Amygdala (tissue), 56 donors: ENCODE measurements around the gene EEF1AKMT3.

Experiments used
- DNase-seq, 56 donors: peaks; one replicate each; lab custom pipeline; 2025; lab: John Stamatoyannopoulos, UW

The EEF1AKMT3 gene

GRCh38 chr12:57734591-57734990 is 37.8 kb upstream of the EEF1AKMT3 start:
- DNase-seq: no peak

DNA sequence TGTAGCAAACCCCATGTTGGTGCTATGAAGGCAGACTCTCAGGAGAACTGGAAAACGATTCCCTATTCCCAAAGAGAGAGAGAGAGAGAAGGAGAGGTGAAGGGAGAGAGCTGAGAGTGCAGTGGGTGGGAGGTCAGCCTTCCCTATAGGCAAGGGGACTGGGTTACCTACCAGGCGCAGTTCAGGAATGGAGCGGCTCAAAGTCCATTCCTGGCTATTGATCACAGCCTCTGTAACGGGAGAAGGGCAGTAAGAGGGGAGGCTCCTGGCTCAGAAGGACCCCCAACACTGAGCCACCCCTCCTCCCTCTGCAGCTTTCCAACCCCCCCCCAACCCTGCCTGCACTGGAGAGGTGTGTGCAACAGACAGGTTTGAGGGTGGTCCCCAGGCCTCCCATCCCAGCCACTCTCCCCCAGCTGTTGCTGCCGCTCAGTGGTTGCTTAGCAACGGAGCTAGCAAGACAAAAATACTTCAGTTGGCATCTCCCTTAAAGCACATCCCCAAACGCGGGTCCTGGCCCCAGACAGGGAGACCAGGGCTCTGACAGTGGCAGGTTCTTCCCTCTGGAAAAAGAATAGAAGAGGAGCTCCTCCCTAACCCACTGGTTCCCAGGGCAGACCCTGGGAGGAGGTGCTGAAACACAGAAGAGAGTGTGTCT is 37.1 kb upstream of the EEF1AKMT3 start:
- DNase-seq: peak in 3 of 56 donors; percentile 17 to 23 (median 22)

DNA sequence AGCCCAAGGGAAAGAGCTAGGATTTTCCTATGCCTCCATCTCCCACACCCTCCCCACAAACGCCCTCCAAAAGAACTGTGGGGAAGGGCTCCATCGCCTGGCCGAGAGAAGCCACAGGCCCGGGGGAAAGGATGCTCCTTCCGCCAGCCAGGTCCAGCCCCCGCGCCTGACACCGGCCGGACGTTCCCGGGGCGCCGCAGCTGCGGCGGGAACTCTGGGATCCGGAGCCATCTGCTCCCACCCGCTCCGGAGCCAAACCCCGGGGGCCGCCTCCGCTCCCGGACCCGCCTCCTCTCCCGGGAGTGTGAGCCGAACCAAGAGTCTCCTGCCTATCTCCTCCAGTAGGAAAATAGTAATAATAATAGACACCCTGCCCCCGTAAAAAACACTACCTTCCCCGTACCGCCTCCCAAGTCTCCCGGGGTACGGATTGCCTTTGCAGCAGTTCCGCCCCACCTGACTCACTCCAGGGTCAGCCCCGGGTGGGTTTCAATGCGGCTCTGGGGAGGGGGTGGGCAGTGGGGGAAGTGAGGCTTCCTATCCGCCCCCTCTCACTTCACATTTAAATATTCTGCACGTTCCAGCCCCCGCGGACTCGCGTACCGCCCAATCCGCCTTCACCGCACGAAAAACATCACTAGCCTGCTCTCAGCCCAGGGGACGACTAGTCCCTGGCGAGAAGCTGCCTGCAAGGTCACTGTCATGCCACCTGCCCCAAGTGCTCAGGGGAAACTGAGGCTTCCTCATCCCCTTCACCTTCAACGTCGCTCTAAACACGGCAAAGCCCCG is 36.3 kb upstream of the EEF1AKMT3 start:
- peak in 33 of 56 donors; percentile 13 to 69 (median 37) for DNase-seq

DNA sequence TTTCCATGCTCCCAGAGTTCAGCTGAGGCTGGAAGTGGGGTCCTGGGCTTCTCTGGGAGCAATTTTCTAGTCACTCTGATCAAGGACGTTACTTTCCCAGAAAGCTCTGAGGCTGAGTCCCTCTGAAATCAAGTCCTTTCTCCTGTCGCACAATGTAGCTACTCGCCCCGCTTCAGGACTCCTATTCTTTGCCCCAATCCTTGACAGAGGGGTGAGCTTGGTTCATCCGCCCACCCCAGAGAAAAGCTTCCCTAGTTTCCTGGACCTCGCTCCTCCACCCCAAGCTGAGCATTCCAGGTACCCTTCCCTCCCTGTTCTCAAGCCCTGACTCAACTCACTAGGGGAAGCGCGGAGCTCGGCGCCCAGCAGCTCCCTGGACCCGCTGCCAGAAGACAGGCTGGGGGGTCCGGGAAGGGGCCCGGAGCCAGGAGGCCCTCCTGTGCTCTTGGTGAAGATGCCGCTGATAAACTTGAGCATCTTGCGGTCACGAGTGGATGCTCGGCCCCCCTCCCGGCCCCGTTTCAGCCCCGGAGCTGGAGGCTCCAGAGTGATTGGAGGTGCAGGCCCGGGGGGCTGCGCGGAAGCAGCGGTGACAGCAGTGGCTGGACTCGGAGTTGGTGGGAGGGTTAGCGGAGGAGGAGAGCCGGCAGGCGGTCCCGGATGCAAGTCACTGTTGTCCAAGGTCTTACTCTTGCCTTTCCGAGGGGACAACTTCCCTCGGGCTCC is 35.5 kb upstream of the EEF1AKMT3 start:
- no peak for DNase-seq

DNA sequence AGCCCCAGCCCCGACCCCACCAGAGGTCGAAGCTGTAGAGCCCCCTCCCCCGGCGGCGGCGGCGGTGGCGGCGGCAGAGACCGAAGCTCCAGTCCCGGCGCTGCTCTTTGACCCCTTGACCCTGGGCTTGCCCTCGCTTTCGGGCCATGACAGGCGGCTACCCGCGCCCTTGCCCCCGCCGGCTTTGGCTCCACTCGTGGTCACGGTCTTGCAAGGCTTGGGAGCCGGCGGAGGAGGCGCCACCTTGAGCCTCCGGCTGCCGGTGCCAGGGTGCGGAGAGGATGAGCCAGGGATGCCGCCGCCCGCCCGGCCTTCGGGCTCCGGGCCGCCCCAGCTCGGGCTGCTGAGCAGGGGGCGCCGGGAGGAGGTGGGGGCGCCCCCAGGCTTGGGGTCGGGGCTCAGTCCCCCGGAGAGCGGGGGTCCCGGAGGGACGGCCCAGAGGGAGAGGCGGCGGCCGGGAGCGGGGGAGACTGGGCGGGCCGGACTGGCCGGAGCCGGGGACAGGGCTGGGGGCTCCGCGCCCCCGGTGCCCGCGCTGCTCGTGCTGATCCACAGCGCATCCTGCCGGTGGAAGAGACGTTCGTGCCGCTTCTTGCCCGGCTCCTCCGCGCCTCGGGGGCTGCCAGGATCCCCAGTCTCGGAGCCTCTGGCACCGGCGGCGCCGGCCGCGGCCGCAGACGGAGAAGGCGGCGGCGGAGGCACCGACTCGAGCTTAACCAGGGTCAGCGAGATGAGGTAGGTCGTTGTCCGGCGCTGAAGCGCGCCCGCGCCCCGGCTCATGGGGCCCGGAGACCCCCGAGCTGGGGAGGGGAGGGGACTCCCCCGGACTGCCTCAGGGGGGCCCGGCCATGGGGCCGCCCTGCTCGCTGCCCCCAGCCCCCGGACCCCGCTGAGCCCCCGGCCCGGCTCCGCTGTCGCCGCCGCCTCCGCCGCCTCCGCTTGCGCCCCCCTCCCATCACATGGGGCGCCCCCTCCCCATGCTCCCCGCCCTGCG is 34.6 kb upstream of the EEF1AKMT3 start:
- peak in 2 of 56 donors; percentile 12 to 30 for DNase-seq

GRCh38 chr12:57738661-57739237 is 33.7 kb upstream of the EEF1AKMT3 start, which contains the start of gene AGAP2:
TSS of gene AGAP2 (minus strand) at chr12:57738742. CDS start at chr12:57738246, 496 bp downstream.
- peak in 28 of 56 donors; percentile 7 to 65 (median 30) for DNase-seq

DNA sequence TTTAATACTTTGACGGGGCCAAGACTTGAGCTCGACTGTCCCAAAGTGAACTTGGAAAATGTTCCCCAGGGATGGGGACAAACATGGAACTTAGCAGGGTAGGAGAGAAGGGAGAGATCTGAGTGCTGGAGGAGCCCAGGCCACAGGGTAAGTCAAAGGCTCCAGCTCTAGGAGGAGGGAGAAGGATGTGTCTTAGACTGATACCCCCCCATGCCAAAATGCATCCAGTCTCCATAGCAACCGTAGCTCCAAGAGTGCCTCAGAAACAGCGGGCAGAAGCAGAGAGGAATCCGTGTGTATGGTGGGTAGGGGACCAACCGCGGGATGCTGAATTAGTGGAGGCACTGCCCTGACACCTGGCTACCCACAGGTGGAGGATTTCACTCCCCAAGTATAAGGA is 33.0 kb upstream of the EEF1AKMT3 start:
- DNase-seq: no peak

DNA sequence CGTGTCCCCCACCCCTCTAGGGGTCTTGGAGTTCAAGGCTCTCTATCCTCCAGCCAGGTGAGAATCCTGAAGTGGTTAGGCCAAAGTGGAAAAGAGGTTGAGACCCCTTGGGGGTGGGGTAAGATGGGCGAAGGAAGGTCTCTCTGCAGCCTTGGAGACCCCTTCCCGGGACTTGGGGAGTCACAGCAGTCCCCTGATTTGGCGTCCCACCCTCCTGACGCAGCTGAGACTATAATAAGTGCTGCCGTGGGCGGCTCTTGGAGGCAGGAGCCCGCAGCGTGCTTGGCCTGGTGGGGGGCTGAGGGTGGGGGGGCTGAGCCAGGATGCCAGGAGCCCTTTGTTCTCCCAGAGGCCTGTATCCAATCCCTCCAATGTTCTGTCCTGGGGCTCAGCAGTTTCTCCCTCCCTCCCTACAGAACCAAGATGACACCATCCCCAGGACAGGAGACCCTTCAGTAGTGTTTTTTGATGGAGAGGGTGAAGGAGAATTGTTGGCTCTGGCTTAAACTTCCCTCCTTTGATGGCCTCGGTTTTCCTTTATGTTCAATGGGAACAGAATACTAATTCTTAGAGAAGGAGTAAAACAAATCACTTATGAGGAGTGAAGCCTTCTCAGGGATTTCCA is 32.4 kb upstream of the EEF1AKMT3 start:
- DNase-seq: peak in 2 of 56 donors; percentile 14 to 16

DNA sequence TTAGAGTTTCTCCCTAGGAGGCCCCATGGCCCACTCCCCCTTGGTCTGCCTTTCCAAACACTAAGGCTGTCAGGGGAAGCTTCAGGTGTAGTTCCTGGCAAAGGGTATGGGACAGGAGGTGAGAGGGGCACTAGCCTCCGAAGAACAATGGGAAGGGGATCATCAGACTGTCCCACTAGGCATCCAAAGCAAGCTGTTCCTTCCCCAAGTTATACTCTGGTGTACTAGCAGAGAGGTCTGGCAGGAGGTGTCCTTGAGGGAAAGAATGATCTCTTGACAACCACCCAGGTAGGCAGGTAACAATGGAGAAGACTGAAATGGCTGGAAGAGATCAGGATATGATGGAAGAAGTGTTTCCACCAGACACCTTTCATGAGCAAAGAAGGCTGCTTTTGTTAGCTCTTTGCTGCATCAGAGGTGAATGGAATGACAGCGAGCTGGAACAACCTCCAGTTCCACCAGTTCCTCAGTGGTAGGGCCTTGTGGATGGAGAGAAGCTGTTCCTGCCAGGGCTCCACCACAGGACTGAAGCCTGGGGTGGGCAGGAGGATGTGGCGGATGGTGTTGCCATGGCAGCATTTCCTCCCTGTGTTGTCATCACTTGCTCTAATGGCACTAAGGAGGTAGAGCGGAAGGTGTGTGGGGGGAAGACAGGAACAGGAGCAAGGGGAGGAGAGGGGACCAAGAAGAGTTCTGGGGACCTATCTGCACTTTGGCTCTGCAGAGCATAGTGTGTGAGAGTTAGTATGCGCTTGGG is 31.6 kb upstream of the EEF1AKMT3 start:
- DNase-seq: peak in 20 of 56 donors; percentile 12 to 55 (median 28)

DNA sequence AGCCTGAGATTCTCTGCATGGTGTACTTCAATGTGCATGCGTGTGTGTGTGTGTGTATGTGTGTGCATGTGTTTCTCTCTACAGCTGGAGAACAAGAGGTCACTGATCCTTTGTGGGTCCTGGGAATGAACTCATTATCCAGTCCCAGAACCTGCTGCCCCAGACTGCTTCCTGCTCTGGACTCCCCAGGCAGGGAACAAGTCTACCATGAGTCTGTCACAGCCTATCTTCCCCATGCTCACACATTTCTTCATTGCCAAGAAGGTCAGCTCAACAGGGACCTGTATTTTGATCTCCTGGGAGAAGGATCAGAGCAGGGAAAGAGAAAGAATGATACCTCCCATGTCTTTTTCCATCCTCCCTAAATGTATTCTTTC is 31.0 kb upstream of the EEF1AKMT3 start:
- DNase-seq: no peak

GRCh38 chr12:57741844-57742738 is 30.3 kb upstream of the EEF1AKMT3 start:
- no peak for DNase-seq

GRCh38 chr12:57743769-57744168 is 28.6 kb upstream of the EEF1AKMT3 start:
- DNase-seq: no peak

- peak in 24 of 56 donors; percentile 33 to 92 (median 70) for DNase-seq
These were observed 28.1 kb upstream of the EEF1AKMT3 start for GRCh38 chr12:57744194-57744776.

DNA sequence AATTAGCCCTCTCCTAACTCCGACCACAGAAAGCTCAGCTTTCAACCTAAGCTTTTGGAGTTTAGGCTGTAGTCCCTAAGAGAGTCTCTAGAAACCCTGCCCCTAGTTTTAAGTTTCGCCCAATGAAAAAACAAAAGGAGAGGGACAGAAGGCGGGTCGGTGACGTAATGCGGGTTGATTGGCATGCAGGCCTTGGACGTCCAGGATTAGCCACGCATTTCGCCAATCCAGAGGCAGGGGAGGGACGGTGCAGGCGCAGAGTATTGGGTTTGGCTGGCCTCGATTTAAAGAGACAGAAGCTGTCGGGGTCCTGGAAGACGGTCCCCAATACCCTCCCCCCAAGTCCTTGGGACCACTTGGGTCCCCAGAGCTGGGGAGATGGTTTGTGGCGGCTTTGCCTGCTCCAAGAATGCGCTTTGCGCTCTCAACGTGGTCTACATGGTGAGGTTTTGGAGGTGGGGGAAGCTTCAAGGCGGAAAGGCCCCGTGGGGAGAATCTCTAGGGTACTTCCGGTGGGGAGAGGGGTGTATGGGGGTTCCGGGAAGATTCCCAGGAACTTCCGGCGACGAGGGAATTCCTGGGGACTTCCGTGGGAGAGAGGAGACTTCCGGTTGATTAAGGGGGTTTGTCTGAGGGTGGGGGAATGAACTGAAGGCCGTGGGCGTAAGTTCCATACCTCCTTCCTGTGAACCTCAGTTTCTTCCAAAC is 27.5 kb upstream of the EEF1AKMT3 start, which contains the start of gene TSPAN31:
Gene TSPAN31, plus strand, starts transcription at position 263 of the 708 bp plus-strand sequence. Its CDS starts 116 bp downstream, at position 379.
- peak; percentile 60 to 99 (median 94) for DNase-seq

DNA sequence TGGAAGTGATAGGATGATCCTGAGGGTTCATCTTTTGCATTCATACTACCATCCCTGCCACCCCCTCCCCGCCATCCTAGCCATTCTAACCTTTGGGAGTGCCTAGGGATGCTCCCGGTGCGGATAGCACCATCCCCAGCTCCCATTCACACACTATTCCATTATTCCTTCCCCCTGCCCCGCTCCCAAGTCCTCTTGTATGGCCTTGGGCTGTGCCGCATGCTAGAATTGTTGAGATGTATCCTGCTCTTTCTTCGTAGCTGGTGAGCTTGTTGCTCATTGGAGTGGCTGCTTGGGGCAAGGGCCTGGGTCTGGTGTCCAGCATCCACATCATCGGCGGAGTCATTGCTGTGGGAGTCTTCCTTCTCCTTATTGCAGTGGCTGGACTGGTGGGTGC is 26.9 kb upstream of the EEF1AKMT3 start:
- no peak for DNase-seq

DNA sequence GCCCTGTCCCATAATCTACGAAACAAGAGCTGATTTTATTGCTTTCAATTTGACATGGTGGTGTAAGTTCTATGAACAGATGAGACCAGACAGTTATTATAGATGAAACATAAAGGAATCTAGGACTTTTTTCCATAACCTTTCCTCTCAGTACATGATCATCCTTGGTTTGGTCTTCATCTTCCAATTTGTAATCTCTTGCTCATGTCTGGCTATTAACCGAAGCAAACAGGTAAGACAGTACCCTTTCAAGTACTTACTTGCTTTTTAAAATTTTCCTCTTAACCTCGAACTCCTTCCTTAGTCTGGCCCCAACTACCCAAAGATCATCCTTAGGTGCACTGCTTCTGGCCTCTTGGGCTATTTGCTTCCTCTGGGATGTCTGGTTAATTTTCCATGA is 26.4 kb upstream of the EEF1AKMT3 start:
- no peak for DNase-seq
